GM10248 (cell line): ENCODE results near the gene ZNF334.

Experiments used
- CTCF ChIA-PET: fragments of 300-600 bp; sonication (Branson Sonifier 250); formaldehyde crosslinking; extraction: SDS; loops from one replicate; lab custom pipeline; 2021; ENCODE audit warnings: antibody characterized with exemption; lab: Yijun Ruan, JAX
- POLR2A ChIA-PET: fragments of 350-650 bp; sonication (Branson Sonifier 250); formaldehyde crosslinking; extraction: SDS; loops from one replicate; lab custom pipeline; 2020; ENCODE audit warnings: antibody characterized with exemption; lab: Yijun Ruan, JAX
- DNase-seq: peaks from one replicate; pipeline ENCODE4 v3.0.0; 2012; ENCODE audit errors: extremely low spot score
- TF ChIP-seq, protein P1 (sequence below): IDR thresholded peaks from 2 replicates; pipeline ENCODE4 v1.5.1; 2012; ENCODE audit warnings: mild to moderate bottlenecking, low read depth; ENCODE audit errors: extremely low read depth, missing control alignments, control extremely low read depth

The ZNF334 gene

DNA sequence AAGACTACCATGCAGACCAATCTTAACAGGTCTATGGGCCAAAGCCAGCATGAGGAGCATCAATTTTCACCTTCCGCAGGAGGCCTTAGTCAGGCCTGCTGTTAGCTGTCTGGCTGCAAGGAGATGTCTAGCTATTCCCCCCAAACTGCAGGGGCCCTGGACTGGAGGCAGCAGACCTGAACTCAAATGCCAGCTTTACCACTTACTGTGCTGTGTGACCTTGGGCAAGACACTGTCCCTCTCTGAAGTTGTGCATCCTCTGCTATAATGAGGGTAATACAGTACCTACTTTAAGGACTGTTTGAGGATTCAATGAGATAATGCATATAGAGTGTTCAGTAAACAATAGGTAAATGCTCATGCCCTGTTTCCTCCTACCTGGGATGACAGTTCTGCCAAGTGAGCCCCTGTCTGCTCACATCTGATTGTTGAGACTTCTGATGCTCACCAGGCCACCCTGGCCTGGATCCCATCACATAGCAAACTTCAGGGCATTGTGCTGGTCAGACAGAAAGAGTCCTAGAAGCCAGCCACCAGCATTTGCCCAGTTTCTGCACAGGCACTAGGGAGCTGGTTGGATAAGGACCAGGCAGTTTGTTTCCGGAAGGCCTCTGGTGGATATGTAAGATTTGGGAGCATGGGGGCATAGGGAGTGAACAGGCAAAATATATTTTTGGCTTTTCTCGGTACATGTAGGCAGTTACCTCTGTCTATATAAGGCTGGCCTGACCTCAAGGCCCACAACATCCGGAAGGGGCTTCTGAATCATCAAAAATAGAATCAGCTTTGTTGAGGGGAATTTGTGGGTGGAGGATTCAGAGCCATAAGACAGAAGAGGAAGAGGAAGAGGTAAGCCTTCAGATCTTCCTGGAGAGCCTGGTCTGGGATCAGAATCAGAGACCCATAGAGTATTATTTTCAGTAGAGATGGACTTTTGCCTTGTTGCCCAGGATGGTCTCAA lies 39.4 kb upstream of the ZNF334 start:
- TF ChIP-seq, protein P1, sequence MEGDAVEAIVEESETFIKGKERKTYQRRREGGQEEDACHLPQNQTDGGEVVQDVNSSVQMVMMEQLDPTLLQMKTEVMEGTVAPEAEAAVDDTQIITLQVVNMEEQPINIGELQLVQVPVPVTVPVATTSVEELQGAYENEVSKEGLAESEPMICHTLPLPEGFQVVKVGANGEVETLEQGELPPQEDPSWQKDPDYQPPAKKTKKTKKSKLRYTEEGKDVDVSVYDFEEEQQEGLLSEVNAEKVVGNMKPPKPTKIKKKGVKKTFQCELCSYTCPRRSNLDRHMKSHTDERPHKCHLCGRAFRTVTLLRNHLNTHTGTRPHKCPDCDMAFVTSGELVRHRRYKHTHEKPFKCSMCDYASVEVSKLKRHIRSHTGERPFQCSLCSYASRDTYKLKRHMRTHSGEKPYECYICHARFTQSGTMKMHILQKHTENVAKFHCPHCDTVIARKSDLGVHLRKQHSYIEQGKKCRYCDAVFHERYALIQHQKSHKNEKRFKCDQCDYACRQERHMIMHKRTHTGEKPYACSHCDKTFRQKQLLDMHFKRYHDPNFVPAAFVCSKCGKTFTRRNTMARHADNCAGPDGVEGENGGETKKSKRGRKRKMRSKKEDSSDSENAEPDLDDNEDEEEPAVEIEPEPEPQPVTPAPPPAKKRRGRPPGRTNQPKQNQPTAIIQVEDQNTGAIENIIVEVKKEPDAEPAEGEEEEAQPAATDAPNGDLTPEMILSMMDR: no peak
- peak; percentile 73 for DNase-seq
- POLR2A ChIA-PET: interaction anchor here (0.6 kb wide), 1 partner anchor 349 kb away, joined by 3 read pairs; no protein-coding TSS in a partner anchor
- CTCF ChIA-PET: interaction anchor here (2.1 to 7.7 kb wide), 5 partner anchors 8 to 128 kb away, joined by 7 to 55 read pairs (median 13); no protein-coding TSS in a partner anchor

DNA sequence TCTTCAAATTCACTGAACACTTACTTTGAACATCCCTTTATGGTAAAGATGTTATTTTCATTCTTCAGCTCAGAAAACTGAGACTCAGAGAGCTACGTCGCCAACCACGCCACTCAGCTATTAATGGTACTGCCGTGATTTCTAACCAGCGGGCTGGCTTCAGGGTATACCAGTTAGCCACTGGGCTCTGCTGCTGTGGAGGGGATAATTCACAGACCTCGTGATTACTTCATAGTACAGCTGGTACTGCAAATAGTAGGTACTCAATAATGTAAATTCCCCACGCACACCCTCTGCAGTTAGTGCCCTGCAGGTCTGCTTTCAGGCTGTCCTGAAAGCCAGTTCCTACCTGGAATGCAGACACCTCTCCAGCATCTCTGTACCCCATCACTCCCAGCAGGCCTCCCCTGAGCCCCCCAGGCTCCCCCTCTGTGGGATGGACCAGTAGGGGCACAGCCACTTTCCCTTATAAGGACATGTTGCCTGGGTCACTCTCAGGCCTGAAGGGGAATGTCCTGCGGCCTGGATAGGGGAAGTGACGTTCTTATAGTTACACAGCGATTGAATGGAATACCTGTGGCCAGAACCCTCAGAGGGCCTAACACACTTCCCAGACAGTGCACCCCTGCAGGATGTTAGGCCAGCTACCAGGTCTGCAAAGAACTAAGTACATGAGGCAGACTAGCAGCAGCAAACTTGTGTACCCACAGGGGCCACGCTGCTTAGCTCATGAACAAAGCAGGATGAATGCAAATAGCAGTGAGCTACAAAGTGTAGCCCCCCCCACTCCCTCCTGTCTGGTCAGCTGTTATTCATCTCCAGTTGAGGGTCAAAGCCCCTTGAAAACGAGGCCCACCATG lies 38.4 kb upstream of the ZNF334 start:
- ChIA-PET POLR2A (interaction anchor here (0.6 kb wide), 1 partner anchor 348 kb away, joined by 3 read pairs; no protein-coding TSS in a partner anchor), CTCF (interaction anchor here (1.5 to 7.7 kb wide), 5 partner anchors 8 to 128 kb away, joined by 5 to 55 read pairs (median 13); no protein-coding TSS in a partner anchor)
- TF ChIP-seq, protein P1: no peak
- no peak for DNase-seq

DNA sequence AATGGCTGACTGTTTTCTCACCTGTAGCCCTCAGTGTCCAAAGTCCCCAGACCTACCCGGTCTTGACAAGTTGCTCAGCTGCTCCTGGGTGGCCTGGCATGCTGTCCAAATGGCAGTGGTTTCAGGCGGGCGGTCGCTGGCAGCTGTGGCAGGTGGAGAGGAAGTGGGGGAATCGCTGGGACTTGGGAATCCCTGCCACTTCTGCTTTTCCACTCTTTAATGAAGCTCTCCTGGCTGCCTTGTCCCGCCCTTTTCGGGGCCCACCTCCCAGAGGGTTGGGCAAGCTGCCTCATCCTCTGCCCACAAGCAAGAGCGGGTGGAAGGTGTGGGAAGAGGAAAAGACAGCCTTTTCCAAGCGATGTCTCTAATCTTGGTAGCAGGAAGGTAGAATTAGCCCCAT lies 37.1 kb upstream of the ZNF334 start, which contains the start of gene OCSTAMP:
Gene OCSTAMP, minus strand, starts transcription at position 194 of the 400 bp plus-strand sequence. Its CDS starts 94 bp downstream, at position 100.
- DNase-seq: no peak
- TF ChIP-seq, protein P1: no peak
- CTCF ChIA-PET: interaction anchor here (1.1 to 7.7 kb wide), 9 partner anchors 9 to 139 kb away, joined by 3 to 55 read pairs (median 8); partner anchors contain the start of gene TP53RK
- POLR2A ChIA-PET: interaction anchor here (0.6 kb wide), 1 partner anchor 666 kb away, joined by 4 read pairs; no protein-coding TSS in a partner anchor

DNA sequence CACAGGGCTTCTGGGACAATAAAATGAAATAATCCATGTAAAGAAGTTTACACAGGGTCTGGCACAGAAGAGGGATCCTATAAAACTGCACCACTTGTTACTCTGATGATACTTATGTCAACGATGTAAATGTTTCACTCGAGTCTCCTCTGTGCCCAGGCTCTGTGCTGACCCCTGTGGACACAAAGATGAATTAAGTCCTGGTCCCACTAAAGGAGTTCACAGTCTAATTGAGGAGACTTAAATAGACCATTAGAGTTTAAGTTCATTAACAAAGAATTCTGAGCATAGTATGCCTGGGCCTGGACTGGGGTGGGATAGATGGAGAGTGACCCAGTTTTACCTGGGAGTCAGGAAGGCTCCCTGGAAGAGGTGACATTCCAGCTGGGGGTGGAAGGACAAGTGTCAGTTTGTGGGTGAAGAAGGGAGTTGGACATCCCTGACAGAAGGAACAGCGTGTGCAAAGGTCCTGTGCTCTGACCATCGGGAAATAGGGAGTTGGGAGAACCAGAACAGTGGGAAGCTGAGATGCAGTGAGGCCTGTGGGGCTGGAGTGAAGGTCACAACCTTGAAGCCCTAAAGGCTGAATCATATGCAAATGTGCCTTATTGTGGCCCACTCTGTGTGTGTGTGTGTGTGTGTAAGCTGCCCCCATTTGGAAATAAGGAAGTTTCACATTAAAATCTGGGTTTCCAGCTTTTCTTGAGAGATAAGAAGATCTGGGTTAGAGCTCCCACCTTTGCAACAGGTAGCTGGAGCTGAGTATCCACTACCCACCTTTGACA lies 36.0 kb upstream of the ZNF334 start:
- TF ChIP-seq, protein P1: no peak
- POLR2A ChIA-PET: no interaction called here
- CTCF ChIA-PET: interaction anchor here (1.0 to 7.7 kb wide), 9 partner anchors 9 to 140 kb away, joined by 3 to 55 read pairs (median 7); partner anchors contain the start of gene TP53RK
- no peak for DNase-seq

DNA sequence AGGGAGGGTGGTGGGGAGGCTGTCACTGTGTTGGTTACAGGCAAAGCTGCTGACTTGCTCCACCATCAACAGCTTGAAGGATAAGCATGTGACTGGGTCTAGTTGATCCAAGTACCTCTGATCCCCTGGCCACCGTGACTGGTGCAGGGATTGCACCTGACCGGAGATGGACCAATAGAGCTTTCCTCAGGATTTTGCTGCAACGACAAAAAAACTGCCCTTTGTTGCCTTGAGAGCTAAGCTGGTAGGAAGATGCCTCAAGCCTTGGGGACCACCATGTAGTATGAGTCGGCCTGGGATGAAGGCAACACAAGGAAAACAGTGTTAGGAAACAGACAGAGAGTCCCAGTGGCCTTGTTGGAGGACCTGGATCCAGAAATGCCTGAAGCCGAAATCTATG lies 35.3 kb upstream of the ZNF334 start:
- DNase-seq: no peak
- TF ChIP-seq, protein P1: no peak
- CTCF ChIA-PET: interaction anchor here (1.0 to 7.7 kb wide), 5 partner anchors 9 to 140 kb away, joined by 4 to 55 read pairs (median 5); partner anchors contain the start of gene TP53RK
- POLR2A ChIA-PET: no interaction called here
